ENCODE results near the gene AP3B2. TPM values are rescaled to one million over a fixed set of nuclear protein-coding genes. Genes with fewer than 3 reads are reported as not detected.
"Not testable (repeated sequence)": the region's sequence is repeated elsewhere in the genome, so short reads cannot be mapped to it uniquely, and the experiment has no call there.

Gene AP3B2
- total and polyA plus RNA-seq, 2 donors (not counting 1 experiment from before 2014, with no cell fraction given), result 0.09 to 0.17 TPM

DNA sequence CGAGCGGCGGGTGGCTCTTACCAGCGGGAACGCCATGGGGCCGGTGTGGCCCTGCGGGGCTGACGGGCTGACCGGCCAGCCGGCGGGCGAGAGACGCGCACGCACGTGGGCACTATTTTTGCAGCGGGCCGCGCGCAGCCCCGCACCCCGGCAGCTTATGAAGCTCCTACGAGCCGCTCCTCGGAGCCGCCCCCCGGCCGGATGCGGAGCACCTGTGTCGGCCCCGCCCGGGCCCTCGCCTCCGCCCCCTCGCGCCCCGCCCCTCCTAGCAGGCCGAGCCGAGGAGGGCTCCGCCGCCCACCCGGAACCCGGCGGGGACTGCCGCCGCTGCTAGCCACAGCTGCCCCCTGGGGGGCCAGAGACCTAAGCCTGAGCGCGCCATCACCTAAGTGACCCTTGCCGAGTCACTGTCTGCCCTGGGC is 61.8 kb downstream of the AP3B2 start:
- Histone ChIP-seq H3K27me3 (ENCODE audit: control insufficient read depth, insufficient read depth, low read length) (peaks cover 16% of the 10 kb centered on the region), H3K4me3 (replicated peaks in 1 of 4; ENCODE audit: control extremely low read depth in 1 of 4, insufficient read depth in 1 of 4, low read depth in 3 of 4, low read length in 4 of 4) (peak overlapping the region; percentile 16 to 60 (median 27)), H3K9ac (ENCODE audit: insufficient read depth, low read length) (no peak overlapping the region), H3K4me1 (ENCODE audit: control insufficient read depth, extremely low read depth, insufficient read depth, low read length) (no peaks in the 10 kb centered on the region), H3K36me3 (ENCODE audit: control insufficient read depth, insufficient read depth, low read length) (no peaks in the 10 kb centered on the region), H3K9me3 (ENCODE audit: control insufficient read depth, insufficient read depth, low read depth, low read length) (no peaks in the 10 kb centered on the region), H3K4me2 (ENCODE audit: extremely low read depth, insufficient read depth, low read length) (peak overlapping the region; percentile 70), H3K79me2 (ENCODE audit: control insufficient read depth, insufficient read depth, low read length) (no peaks in the 10 kb centered on the region), H4K20me1 (ENCODE audit: control insufficient read depth, extremely low read depth, insufficient read depth, low read length) (no peaks in the 10 kb centered on the region), H2AFZ (ENCODE audit: low read length) (peak overlapping the region; percentile 46), H3K27ac (ENCODE audit: insufficient read depth, low read length) (no peak overlapping the region)
- TF ChIP-seq, protein P1, sequence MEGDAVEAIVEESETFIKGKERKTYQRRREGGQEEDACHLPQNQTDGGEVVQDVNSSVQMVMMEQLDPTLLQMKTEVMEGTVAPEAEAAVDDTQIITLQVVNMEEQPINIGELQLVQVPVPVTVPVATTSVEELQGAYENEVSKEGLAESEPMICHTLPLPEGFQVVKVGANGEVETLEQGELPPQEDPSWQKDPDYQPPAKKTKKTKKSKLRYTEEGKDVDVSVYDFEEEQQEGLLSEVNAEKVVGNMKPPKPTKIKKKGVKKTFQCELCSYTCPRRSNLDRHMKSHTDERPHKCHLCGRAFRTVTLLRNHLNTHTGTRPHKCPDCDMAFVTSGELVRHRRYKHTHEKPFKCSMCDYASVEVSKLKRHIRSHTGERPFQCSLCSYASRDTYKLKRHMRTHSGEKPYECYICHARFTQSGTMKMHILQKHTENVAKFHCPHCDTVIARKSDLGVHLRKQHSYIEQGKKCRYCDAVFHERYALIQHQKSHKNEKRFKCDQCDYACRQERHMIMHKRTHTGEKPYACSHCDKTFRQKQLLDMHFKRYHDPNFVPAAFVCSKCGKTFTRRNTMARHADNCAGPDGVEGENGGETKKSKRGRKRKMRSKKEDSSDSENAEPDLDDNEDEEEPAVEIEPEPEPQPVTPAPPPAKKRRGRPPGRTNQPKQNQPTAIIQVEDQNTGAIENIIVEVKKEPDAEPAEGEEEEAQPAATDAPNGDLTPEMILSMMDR (conservative IDR thresholded peaks at IDR 0.05 in 1 of 2, IDR thresholded peaks at IDR 0.05 in 1 of 2; ENCODE audit: low read depth in 1 of 2, low read length in 2 of 2), result no peak
- no peak for TF ChIP-seq EZH2 (IDR thresholded peaks at IDR 0.05; ENCODE audit: low read length, missing control alignments)
- no peak for DNase-seq (ENCODE audit: low read depth in 2 of 2)

DNA sequence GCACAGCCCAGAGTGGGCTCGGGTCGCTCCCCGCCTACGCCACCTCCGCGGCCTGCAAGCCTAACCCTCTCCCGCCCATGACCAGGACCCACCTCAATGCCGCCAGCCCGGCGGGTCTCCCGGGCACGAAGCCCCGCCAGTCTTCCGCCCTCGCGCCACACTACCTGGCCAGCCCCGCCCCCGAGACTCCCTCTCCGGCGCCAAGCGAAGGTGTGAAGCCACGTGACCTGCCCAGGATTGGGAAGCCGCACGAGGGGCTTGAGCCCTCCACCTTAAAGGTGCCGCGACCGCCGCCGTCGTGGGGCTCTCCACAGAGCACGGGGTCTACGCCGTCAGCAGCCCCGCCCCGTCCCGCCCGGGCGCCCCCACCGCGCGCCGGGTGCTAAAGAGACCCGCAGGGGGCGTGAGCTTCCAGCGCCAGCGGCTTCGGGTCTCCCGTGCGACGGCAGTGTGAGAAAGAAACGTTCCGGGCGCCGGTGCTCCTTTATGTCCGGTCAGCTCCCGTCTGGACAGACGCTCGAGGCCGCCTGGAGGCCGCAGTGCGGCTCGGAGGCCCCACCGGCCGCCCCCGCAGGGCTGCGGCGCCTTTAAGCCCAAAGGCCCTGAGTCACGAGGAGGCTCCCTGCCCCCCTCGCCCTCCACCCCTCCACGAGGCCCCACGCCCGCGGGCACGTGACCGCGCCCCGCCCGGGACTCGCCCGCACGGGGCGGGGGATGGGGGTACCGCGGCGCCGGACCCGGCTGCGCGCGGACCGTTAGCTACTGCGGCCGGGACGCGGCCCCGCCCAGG is 62.4 kb downstream of the AP3B2 start, which contains the start of gene CPEB1:
Gene CPEB1, minus strand, starts transcription at position 319 of the 790 bp plus-strand sequence. CDS start 18,904 bp downstream, outside the sequence.
- peak within 1 kb of the TSS; percentile 16 to 60 (median 30) for H3K4me3 ChIP-seq (replicated peaks in 1 of 4; ENCODE audit: control extremely low read depth in 1 of 4, insufficient read depth in 1 of 4, low read depth in 3 of 4, low read length in 4 of 4)
- DNase-seq (ENCODE audit: low read depth in 2 of 2), result peak; percentile 34 to 51
- no peaks in the 10 kb centered on the region for H3K79me2 ChIP-seq (ENCODE audit: control insufficient read depth, insufficient read depth, low read length)
- TF ChIP-seq, protein P1 (conservative IDR thresholded peaks at IDR 0.05 in 1 of 2, IDR thresholded peaks at IDR 0.05 in 1 of 2; ENCODE audit: low read depth in 1 of 2, low read length in 2 of 2), result peak in 1 of 2 donors; percentile 12
- no peak for TF ChIP-seq EZH2 (IDR thresholded peaks at IDR 0.05; ENCODE audit: low read length, missing control alignments)
- H3K36me3 ChIP-seq (ENCODE audit: control insufficient read depth, insufficient read depth, low read length), result no peaks in the 10 kb centered on the region
- no peak within 1 kb of the TSS for H3K27ac ChIP-seq (ENCODE audit: insufficient read depth, low read length)
- peak within 1 kb of the TSS; percentile 46 for H2AFZ ChIP-seq (ENCODE audit: low read length)
- H3K4me2 ChIP-seq (ENCODE audit: extremely low read depth, insufficient read depth, low read length), result peak within 1 kb of the TSS; percentile 70
- H3K4me1 ChIP-seq (ENCODE audit: control insufficient read depth, extremely low read depth, insufficient read depth, low read length), result no peaks in the 10 kb centered on the region
- H3K9ac ChIP-seq (ENCODE audit: insufficient read depth, low read length), result no peak within 1 kb of the TSS
- H4K20me1 ChIP-seq (ENCODE audit: control insufficient read depth, extremely low read depth, insufficient read depth, low read length), result no peaks in the 10 kb centered on the region
- H3K27me3 ChIP-seq (ENCODE audit: control insufficient read depth, insufficient read depth, low read length), result peaks cover 16% of the 10 kb centered on the region
- H3K9me3 ChIP-seq (ENCODE audit: control insufficient read depth, insufficient read depth, low read depth, low read length), result no peaks in the 10 kb centered on the region

DNA sequence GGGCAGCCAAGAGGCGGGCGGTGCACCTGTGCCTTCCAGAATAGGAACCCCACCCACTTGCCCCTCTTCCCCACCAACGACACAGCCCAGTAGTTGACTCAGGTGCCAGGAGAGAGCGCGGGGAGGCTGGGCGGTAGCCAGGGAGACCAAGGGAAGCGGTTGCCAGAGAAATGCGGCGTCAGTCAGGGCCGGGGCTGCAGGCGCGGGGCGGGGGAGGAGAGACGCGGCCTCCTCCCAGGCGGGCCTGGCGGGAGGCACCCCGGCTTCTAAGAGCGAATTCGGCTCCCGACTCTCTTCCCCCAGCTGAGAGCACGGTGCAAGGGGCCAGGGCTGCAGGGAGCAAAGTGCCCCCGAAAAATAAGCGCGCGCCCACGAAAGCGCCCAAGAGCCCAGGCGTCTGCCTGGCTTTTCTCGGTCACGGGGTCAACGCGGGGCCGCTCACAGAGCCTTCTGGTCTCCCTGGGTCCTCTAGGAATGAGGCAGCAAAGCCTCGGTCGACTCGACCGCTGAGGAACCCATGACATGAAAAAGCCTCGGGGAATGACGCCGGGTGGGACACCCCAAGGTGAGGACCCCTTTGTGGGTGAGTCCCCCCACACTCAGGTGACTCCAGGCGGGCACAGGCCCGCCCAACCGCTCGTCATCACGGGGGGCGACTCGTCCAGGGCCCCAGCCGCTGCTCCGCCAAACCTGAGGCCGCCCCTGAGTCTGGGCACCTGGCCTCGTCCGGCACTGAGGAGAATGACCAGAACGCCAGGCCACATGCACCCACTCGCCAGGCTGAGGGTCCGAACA is 63.2 kb downstream of the AP3B2 start:
- H4K20me1 ChIP-seq (ENCODE audit: control insufficient read depth, extremely low read depth, insufficient read depth, low read length), result no peaks in the 10 kb centered on the region
- H3K27me3 ChIP-seq (ENCODE audit: control insufficient read depth, insufficient read depth, low read length), result peaks cover 16% of the 10 kb centered on the region
- TF ChIP-seq EZH2 (IDR thresholded peaks at IDR 0.05; ENCODE audit: low read length, missing control alignments), result no peak
- TF ChIP-seq, protein P1 (conservative IDR thresholded peaks at IDR 0.05 in 1 of 2, IDR thresholded peaks at IDR 0.05 in 1 of 2; ENCODE audit: low read depth in 1 of 2, low read length in 2 of 2), result no peak
- H3K4me1 ChIP-seq (ENCODE audit: control insufficient read depth, extremely low read depth, insufficient read depth, low read length), result no peaks in the 10 kb centered on the region
- H3K9me3 ChIP-seq (ENCODE audit: control insufficient read depth, insufficient read depth, low read depth, low read length), result no peaks in the 10 kb centered on the region
- no peak overlapping the region for H3K9ac ChIP-seq (ENCODE audit: insufficient read depth, low read length)
- H3K36me3 ChIP-seq (ENCODE audit: control insufficient read depth, insufficient read depth, low read length), result no peaks in the 10 kb centered on the region
- H3K4me2 ChIP-seq (ENCODE audit: extremely low read depth, insufficient read depth, low read length), result peak overlapping the region; percentile 59
- H2AFZ ChIP-seq (ENCODE audit: low read length), result no peak overlapping the region
- peak overlapping the region in 3 of 4 experiments; percentile 0 to 60 (median 24) for H3K4me3 ChIP-seq (replicated peaks in 1 of 4; ENCODE audit: control extremely low read depth in 1 of 4, insufficient read depth in 1 of 4, low read depth in 3 of 4, low read length in 4 of 4)
- DNase-seq (ENCODE audit: low read depth in 2 of 2), result no peak
- H3K79me2 ChIP-seq (ENCODE audit: control insufficient read depth, insufficient read depth, low read length), result no peaks in the 10 kb centered on the region
- H3K27ac ChIP-seq (ENCODE audit: insufficient read depth, low read length), result no peak overlapping the region

DNA sequence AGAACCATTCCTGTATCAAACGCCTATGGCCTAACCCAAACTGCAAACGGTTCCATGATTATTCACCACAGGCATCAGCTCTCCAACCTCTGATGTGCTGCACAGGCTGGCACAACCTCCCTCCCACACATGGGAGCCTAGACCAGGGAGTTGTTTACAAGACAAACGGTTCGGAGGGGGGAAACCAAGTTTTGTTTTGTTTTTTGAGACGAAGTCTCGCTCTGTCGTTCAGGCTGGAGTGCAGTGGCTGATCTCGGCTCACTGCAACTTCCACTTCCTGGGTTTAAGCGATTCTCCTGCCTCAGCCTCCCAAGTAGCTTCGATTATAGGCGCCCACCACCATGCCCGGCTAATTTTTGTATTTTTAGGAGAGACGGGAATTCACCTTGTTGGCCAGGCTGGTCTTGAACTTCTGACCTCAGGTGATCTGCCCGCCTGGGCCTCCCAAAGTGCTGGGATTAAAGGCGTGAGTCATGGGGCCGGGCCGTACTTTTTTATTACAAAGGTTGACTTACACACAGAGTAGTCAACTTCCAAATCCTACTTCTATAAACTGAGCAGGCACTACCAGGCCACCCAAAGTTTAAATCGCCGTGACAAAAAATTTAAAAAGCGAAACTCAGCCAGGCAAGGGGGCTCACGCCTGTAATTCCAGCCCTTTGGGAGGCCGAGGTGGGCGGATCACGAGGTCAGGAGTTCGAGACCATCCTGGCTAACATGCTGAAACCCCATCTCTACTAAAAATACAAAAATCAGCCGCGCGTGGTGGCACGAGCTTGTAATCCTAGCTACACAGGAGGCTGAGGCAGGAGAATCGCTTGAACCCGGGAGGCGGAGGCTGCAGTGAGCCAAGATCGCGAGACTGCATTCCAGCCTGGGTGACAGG is 64.5 kb downstream of the AP3B2 start:
- not testable (repeated sequence) for H2AFZ ChIP-seq (ENCODE audit: low read length); H3K4me3 ChIP-seq (replicated peaks in 1 of 4; ENCODE audit: control extremely low read depth in 1 of 4, insufficient read depth in 1 of 4, low read depth in 3 of 4, low read length in 4 of 4); H4K20me1 ChIP-seq (ENCODE audit: control insufficient read depth, extremely low read depth, insufficient read depth, low read length); H3K4me2 ChIP-seq (ENCODE audit: extremely low read depth, insufficient read depth, low read length); H3K27ac ChIP-seq (ENCODE audit: insufficient read depth, low read length); DNase-seq (ENCODE audit: low read depth in 2 of 2); H3K4me1 ChIP-seq (ENCODE audit: control insufficient read depth, extremely low read depth, insufficient read depth, low read length); H3K9me3 ChIP-seq (ENCODE audit: control insufficient read depth, insufficient read depth, low read depth, low read length); H3K79me2 ChIP-seq (ENCODE audit: control insufficient read depth, insufficient read depth, low read length); H3K36me3 ChIP-seq (ENCODE audit: control insufficient read depth, insufficient read depth, low read length); H3K9ac ChIP-seq (ENCODE audit: insufficient read depth, low read length)
- H3K27me3 ChIP-seq (ENCODE audit: control insufficient read depth, insufficient read depth, low read length), result peaks cover 16% of the 10 kb centered on the region
